Measurements from ENCODE around the gene NKX3-2. TPM values are rescaled to one million over a fixed set of nuclear protein-coding genes. Genes with fewer than 3 reads are reported as not detected.
A peak's percentile ranks its signal among the peaks of the same experiment; 100 is the strongest.
"Not testable (repeated sequence)": the region's sequence is repeated elsewhere in the genome, so short reads cannot be mapped to it uniquely, and the experiment has no call there.

Gene NKX3-2
- 1.0 TPM in 1 of 2 replicates, not detected in the other for total RNA-seq (2014; rRNA removed; shearing (Covaris generic); ENCODE audit: low replicate concordance)

GRCh38 chr4:13543839-13544605, at the start of gene NKX3-2:
NKX3-2 (minus strand) TSS chr4:13544508; CDS start chr4:13544414, 94 bp downstream.
- no peak for DNase-seq (ENCODE audit: low read depth)
- in situ Hi-C loops (cut with HindIII; ENCODE audit: low pct_unique_long_range_greater_than_20kb, low sequenced_read_pairs) = no loop called here

DNA sequence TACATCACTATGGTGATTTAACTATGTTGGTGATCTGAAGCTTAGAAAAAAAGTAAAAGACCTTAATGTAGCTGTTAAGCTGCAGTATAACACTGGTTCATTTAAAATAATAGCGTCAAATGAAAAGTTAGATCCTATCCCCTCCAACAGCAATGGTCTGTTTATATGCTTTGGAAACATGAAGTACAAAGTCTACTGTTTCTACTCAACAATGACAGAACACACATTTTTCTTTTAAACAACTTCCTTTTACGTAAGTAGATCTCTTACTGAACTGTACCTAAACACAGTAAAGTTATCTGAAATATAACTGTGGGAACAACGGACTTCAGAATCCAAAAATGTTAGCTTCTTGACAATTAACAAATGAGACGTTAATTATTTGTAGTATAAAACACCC, 47.9 kb upstream of the NKX3-2 start:
- DNase-seq (ENCODE audit: low read depth) = no peak
- in situ Hi-C loops (cut with HindIII; ENCODE audit: low pct_unique_long_range_greater_than_20kb, low sequenced_read_pairs) = no loop called here

DNA sequence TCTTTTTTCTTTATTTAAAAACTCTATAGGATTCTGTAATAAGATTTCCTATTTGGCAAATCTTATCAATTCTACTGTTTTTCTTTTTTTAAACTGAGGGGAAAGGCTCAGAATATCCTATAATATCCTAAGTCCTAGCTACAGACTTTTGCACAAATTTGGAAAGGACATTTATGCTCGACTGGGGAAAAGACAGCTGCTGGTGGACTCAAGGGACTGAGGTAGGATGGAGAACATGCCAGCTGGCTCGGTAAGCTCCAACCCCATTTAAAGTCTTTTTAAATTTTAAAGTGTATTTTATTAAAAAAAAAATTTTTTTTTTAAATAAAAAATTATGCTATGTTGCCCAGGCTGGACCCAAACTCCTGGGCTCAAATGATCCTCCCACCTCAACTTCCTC, 46.5 kb upstream of the NKX3-2 start:
- no peak for DNase-seq (ENCODE audit: low read depth)
- in situ Hi-C loops (cut with HindIII; ENCODE audit: low pct_unique_long_range_greater_than_20kb, low sequenced_read_pairs) = no loop called here

- no peak for DNase-seq (ENCODE audit: low read depth)
- in situ Hi-C loops (cut with HindIII; ENCODE audit: low pct_unique_long_range_greater_than_20kb, low sequenced_read_pairs) = no loop called here
Measured at GRCh38 chr4:13588954-13589353, 44.6 kb upstream of the NKX3-2 start.

DNA sequence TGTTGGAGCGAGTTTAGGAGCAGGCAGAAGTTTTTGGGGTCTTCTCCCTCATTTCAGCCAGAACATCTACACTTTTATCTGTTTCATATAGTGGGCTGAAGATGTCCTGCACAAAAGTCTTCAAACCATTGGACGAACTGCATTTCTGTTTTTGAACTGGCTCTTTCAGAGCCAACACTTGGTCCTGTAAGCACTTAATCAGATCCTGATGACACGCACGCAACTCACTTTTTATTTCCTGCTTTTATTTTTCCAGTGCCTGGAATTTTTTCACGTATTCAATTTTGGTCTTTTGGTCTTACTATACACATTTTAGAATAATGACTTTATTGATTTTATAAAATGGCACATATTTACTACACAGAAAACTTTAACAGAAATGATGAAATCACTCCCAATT, 40.2 kb upstream of the NKX3-2 start:
- in situ Hi-C loops (cut with HindIII; ENCODE audit: low pct_unique_long_range_greater_than_20kb, low sequenced_read_pairs) = no loop called here
- no peak for DNase-seq (ENCODE audit: low read depth)

GRCh38 chr4:13580036-13580435, 35.7 kb upstream of the NKX3-2 start:
- in situ Hi-C loops (cut with HindIII; ENCODE audit: low pct_unique_long_range_greater_than_20kb, low sequenced_read_pairs) = no loop called here
- DNase-seq (ENCODE audit: low read depth) = no peak

- in situ Hi-C loops (cut with HindIII; ENCODE audit: low pct_unique_long_range_greater_than_20kb, low sequenced_read_pairs) = no loop called here
- DNase-seq (ENCODE audit: low read depth) = no peak
Measured at GRCh38 chr4:13577660-13578059, 33.4 kb upstream of the NKX3-2 start.

GRCh38 chr4:13570916-13571315, 26.6 kb upstream of the NKX3-2 start:
- in situ Hi-C loops (cut with HindIII; ENCODE audit: low pct_unique_long_range_greater_than_20kb, low sequenced_read_pairs) = no loop called here
- no peak for DNase-seq (ENCODE audit: low read depth)

- in situ Hi-C loops (cut with HindIII; ENCODE audit: low pct_unique_long_range_greater_than_20kb, low sequenced_read_pairs) = no loop called here
- DNase-seq (ENCODE audit: low read depth) = no peak
Measured at GRCh38 chr4:13567125-13567524, 22.8 kb upstream of the NKX3-2 start.

DNA sequence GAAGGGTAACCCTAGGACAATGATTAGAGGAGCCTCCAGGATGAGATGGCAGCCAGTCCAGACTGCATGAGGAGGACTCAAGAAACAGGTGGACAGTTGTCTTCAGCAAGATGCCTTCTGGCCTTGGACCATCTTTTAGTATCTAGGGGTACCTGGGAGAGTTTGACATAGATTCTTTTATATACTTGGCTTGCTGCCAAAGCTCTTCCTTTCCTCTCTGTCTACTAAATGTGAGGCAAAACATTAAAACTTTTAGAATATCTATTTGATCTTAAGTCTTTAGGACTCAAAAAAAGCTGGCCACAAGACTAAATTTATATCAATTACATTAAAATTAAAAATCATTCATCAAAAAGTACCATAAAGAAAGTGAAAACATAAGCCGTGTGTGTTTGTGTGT, 18.6 kb upstream of the NKX3-2 start:
- DNase-seq (ENCODE audit: low read depth) = no peak
- in situ Hi-C loops (cut with HindIII; ENCODE audit: low pct_unique_long_range_greater_than_20kb, low sequenced_read_pairs) = no loop called here

DNA sequence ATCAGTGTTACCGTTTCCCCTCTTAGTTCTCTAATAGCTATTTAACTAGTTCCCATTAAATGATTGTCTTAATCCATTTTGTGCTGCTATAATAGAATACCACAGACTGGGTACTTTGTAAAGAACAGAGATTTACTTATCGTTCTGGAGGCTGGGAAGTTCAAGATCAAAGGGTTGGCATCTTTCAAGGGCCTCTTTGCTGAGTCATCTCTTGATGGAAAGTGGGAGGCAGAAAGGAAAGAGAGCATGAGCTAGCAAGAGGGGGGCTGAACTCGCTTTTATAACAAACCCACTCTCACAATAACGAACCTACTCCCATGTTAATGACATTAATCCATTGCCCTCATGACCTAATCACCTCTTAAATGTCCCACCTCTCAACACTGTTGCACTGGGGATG, 17.4 kb upstream of the NKX3-2 start:
- in situ Hi-C loops (cut with HindIII; ENCODE audit: low pct_unique_long_range_greater_than_20kb, low sequenced_read_pairs) = no loop called here
- DNase-seq (ENCODE audit: low read depth) = no peak

DNA sequence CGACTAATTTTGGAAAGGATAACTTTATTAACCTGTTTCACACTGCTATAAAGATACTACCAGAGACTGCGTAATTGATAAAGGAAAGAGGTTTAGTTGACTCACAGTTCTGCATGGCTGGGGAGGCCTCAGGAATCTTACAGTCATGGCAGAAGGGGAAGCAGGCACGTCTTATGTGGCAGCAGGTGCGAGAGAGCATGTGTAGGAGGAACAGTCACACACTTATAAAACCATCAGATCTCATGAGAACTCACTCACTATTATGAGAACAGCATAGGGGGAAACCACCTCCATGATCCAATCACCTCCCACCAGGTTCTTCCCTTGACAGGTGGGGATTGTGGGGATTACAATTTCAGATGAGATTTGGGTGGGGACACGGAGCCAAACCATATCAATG, 15.8 kb upstream of the NKX3-2 start:
- in situ Hi-C loops (cut with HindIII; ENCODE audit: low pct_unique_long_range_greater_than_20kb, low sequenced_read_pairs); DNase-seq (ENCODE audit: low read depth): not testable (repeated sequence)

DNA sequence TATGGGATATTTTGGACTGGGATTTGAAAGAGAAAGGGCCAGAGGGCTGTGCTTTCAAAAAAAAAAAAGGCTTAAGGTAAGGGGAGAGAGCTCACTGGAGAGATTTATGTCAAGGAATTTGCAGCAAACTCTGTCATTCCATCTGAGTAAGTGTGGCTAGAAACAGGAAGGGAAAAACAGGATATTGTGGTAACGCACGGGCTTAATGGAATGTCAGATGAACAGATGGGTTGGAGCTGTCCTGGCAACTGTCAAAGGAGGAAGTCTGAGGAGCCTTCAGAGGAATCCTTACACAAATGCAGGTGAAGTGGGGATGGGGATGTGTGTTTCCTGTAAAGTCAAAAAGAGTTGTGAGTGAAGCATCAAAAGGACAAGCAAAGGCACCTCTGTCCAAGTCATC, 15.1 kb upstream of the NKX3-2 start:
- in situ Hi-C loops (cut with HindIII; ENCODE audit: low pct_unique_long_range_greater_than_20kb, low sequenced_read_pairs) = no loop called here

DNA sequence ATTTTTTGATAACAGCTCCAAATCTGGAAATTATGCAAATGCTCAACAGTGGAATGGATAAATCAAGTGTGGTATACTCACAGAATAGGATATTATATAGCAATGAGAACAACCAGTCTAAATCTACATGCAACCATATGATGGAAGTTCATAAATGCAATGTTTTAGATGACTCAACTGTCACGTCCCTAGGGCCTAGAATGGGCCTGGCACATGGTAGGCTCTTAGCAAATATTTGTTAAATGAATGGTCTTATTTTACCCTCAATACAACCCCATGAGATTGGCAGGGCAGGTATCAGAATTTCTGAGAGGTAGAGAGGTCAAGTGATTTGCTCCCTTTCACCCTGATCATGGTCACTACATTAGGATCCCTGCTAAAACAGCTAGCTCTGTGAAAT, 14.6 kb upstream of the NKX3-2 start:
- no peak for DNase-seq (ENCODE audit: low read depth)
- in situ Hi-C loops (cut with HindIII; ENCODE audit: low pct_unique_long_range_greater_than_20kb, low sequenced_read_pairs) = no loop called here

More for the DNA sequence above, 15.1 kb upstream of the NKX3-2 start:
- no peak for DNase-seq (ENCODE audit: low read depth)

- no peak for DNase-seq (ENCODE audit: low read depth)
- in situ Hi-C loops (cut with HindIII; ENCODE audit: low pct_unique_long_range_greater_than_20kb, low sequenced_read_pairs) = no loop called here
Measured at GRCh38 chr4:13555325-13555724, 11.0 kb upstream of the NKX3-2 start.

DNA sequence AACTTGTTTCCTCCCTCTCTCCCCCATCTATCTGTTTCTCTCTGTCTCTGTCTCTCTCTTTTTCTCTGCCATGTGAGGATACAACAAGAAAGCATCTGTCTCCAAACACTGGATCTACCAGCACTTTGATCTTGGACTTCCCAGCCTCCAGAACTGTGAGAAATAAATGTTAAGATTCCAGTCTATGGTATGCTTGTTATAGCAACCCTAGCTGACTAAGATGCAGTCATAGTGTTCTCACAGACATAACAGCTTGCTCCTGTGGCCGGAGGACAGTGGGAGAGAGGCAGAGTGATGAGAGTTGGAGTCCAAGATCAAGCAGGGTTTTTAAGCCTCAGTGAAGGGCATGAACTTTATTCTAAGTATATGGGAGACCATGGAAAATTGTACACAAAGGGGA, 8.8 kb upstream of the NKX3-2 start:
- in situ Hi-C loops (cut with HindIII; ENCODE audit: low pct_unique_long_range_greater_than_20kb, low sequenced_read_pairs) = no loop called here
- DNase-seq (ENCODE audit: low read depth) = no peak

- DNase-seq (ENCODE audit: low read depth) = peak; percentile 71
- in situ Hi-C loops (cut with HindIII; ENCODE audit: low pct_unique_long_range_greater_than_20kb, low sequenced_read_pairs) = no loop called here
Measured at GRCh38 chr4:13548984-13549546, 4.8 kb upstream of the NKX3-2 start.

DNA sequence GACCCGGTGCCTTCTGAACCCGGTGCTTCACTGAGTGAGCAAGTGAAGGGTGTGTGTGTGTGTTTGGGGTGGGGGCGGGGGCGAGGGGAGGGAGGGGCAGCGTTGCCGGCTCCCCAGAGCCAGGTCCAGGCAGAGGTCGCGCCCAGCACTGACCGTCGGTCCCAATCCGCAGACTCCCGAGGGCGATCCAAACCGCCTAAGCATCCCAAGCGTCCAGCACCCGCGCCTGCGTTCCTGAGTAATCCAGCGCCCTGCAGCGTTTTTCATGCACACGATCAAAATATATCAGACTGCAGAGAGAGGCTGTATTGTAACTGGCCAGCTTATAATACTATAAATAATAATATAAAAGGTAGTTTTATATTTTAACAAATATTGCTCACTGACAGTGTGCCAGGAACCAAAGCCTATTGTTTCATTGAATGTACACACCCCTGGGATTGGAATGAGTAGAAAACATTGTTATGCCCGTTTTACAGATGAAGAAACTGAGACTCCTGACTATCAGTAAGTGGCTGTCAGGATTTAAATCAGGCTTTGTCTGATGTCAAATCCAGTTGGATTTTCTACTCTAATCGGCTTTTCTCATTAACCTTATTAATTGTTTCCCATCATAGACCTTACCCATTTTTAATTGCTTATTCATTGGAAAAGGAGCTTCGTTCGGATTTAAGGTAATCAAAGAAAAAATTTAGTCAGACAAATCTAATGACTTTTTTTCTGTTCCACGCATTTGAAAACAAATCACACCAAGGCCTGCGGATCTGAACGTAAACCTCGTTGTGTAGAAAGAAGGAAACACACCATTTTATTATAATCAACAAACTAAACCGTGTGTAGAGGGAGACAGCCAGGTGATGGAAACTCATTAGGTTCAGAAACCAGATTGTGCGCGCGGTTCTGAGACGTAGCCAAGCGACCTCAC, 4.0 kb upstream of the NKX3-2 start:
- no peak for DNase-seq (ENCODE audit: low read depth)
- in situ Hi-C loops (cut with HindIII; ENCODE audit: low pct_unique_long_range_greater_than_20kb, low sequenced_read_pairs) = no loop called here

DNA sequence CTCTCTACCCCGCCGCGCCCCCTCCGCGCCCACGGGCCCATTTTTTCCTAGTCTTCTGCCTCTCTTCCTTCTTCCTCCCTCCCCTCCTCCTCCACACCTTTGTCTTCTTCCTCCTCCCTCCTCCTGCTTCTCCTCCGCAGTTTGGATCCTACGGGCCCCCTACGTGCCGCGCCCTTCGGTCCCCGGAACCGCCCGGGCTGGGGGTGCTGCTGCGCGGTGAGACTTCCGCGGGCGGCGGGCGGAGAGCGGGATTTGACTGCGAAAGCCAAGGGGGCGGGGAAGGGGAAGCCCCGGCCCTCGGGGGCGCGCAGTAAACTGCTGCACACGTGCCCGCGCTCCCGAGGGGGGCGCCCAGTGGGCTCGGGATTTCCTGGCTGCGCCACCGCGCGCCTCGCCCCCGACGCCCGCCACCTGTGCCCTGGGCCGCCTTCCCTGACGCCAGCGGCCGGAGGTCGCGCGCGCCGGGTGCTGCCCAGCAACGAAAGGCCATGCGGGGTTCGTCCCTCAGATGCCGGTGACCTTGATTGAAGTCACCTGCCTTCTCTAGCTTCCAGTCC, 3.3 kb upstream of the NKX3-2 start:
- peak; percentile 40 for DNase-seq (ENCODE audit: low read depth)
- in situ Hi-C loops (cut with HindIII; ENCODE audit: low pct_unique_long_range_greater_than_20kb, low sequenced_read_pairs) = no loop called here

Measured in Caki2 (cell line).